GM21423 (cell line): ENCODE measurements around the gene GULP1.
"Not testable (repeated sequence)": the region's sequence is repeated elsewhere in the genome, so short reads cannot be mapped to it uniquely, and the experiment has no call there.

Source experiments
- ATAC-seq: cut with Tn5 transposase; IDR thresholded peaks from one replicate; pipeline ENCODE4 v1.9.1; 2021; ENCODE audit warnings: mild to moderate bottlenecking, moderate library complexity; ENCODE audit not compliant: unreplicated experiment

GULP1 gene

GRCh38 chr2:188522517-188522916 is 230.8 kb downstream of the GULP1 start:
- ATAC-seq, result no peak

- no peak for ATAC-seq
These were observed 232.2 kb downstream of the GULP1 start for GRCh38 chr2:188523919-188524318.

- no peak for ATAC-seq
These were observed 232.9 kb downstream of the GULP1 start for GRCh38 chr2:188524519-188525113.

- no peak for ATAC-seq
These were observed 235.0 kb downstream of the GULP1 start for GRCh38 chr2:188526701-188527100.

GRCh38 chr2:188527141-188527540 is 235.5 kb downstream of the GULP1 start:
- ATAC-seq, result no peak

GRCh38 chr2:188527581-188527993 is 235.9 kb downstream of the GULP1 start:
- no peak for ATAC-seq

- no peak for ATAC-seq
These were observed 238.0 kb downstream of the GULP1 start for GRCh38 chr2:188529710-188530109.

GRCh38 chr2:188534875-188535274 is 243.2 kb downstream of the GULP1 start:
- ATAC-seq, result no peak

GRCh38 chr2:188551671-188552070 is 260.0 kb downstream of the GULP1 start:
- no peak for ATAC-seq

GRCh38 chr2:188557081-188557480 is 265.4 kb downstream of the GULP1 start:
- no peak for ATAC-seq

GRCh38 chr2:188559455-188559854 is 267.8 kb downstream of the GULP1 start:
- not testable (repeated sequence) for ATAC-seq

- no peak for ATAC-seq
These were observed 269.9 kb downstream of the GULP1 start for GRCh38 chr2:188561473-188561979.

GRCh38 chr2:188569431-188570165 is 277.9 kb downstream of the GULP1 start:
- no peak for ATAC-seq

- no peak for ATAC-seq
These were observed 278.7 kb downstream of the GULP1 start for GRCh38 chr2:188570370-188570769.

GRCh38 chr2:188571543-188572303 is 280.0 kb downstream of the GULP1 start:
- ATAC-seq, result no peak

- no peak for ATAC-seq
These were observed 280.9 kb downstream of the GULP1 start for GRCh38 chr2:188572592-188572991.

GRCh38 chr2:188573453-188573852 is 281.8 kb downstream of the GULP1 start:
- ATAC-seq, result no peak

GRCh38 chr2:188576006-188576405 is 284.3 kb downstream of the GULP1 start:
- ATAC-seq, result no peak

- no peak for ATAC-seq
These were observed 285.0 kb downstream of the GULP1 start for GRCh38 chr2:188576651-188577050.

GRCh38 chr2:188577231-188577630 is 285.6 kb downstream of the GULP1 start:
- ATAC-seq, result no peak

GRCh38 chr2:188580738-188581137 is 289.1 kb downstream of the GULP1 start:
- no peak for ATAC-seq

- ATAC-seq, result no peak
These were observed 290.5 kb downstream of the GULP1 start for GRCh38 chr2:188582211-188582610.
